HG03039 (cell line): ENCODE measurements around the gene MEN1.

Experiments
- ATAC-seq: cut with Tn5 transposase; IDR thresholded peaks from one replicate; pipeline ENCODE4 v1.9.1; 2021; ENCODE audit warnings: mild to moderate bottlenecking, moderate library complexity; ENCODE audit not compliant: unreplicated experiment

Gene MEN1

GRCh38 chr11:64810271-64810890 lies at the start of gene MEN1:
TSS of gene MEN1 (minus strand) at chr11:64810551. CDS start at chr11:64810109, 442 bp downstream.
- peak; percentile 63 for ATAC-seq

- ATAC-seq: peak; percentile 44
Observed at GRCh38 chr11:64859542-64860414, 49.4 kb upstream of the MEN1 start.

GRCh38 chr11:64858467-64859263 lies 48.3 kb upstream of the MEN1 start:
- no peak for ATAC-seq

GRCh38 chr11:64857485-64857884 lies 47.1 kb upstream of the MEN1 start:
- no peak for ATAC-seq

GRCh38 chr11:64856382-64857227 lies 46.3 kb upstream of the MEN1 start:
- no peak for ATAC-seq

GRCh38 chr11:64855596-64856304 lies 45.4 kb upstream of the MEN1 start:
- no peak for ATAC-seq

GRCh38 chr11:64854534-64855502 lies 44.5 kb upstream of the MEN1 start:
- no peak for ATAC-seq

- no peak for ATAC-seq
Observed at GRCh38 chr11:64854157-64854533, 43.8 kb upstream of the MEN1 start.

- ATAC-seq: no peak
Observed at GRCh38 chr11:64853709-64854108, 43.4 kb upstream of the MEN1 start.

GRCh38 chr11:64852804-64853509 lies 42.6 kb upstream of the MEN1 start:
- ATAC-seq: no peak

- ATAC-seq: no peak
Observed at GRCh38 chr11:64851831-64852351, 41.5 kb upstream of the MEN1 start.

GRCh38 chr11:64850979-64851567 lies 40.7 kb upstream of the MEN1 start:
- ATAC-seq: peak; percentile 46

- ATAC-seq: no peak
Observed at GRCh38 chr11:64849598-64850356, 39.4 kb upstream of the MEN1 start.

- ATAC-seq: no peak
Observed at GRCh38 chr11:64848826-64849597, 38.7 kb upstream of the MEN1 start.

GRCh38 chr11:64848214-64848825 lies 38.0 kb upstream of the MEN1 start:
- ATAC-seq: no peak
